ENCODE results near the gene SHISA7. TPM values are rescaled to one million over a fixed set of nuclear protein-coding genes. Genes with fewer than 3 reads are reported as not detected.

SHISA7 gene
- polyA plus RNA-seq, 1 of the 3 experiments (the other 2 are of a cell fraction), result 0.02 TPM

- POLR2A ChIA-PET, result no interaction called here
- H4K20me1 ChIP-seq (ENCODE audit: insufficient read depth), result peaks cover 15% of the 10 kb centered on the region
- no peak overlapping the region for H3K9ac ChIP-seq
- H3K4me1 ChIP-seq (ENCODE audit: control insufficient read depth in 1 of 2, insufficient read depth in 2 of 2, low read depth in 1 of 2, low read length in 1 of 2), result peaks cover 9 to 24% of the 10 kb centered on the region in 2 experiments; a peak in 2 of 4 replicates
- no peak for TF ChIP-seq RXRA (IDR thresholded peaks at IDR 0.05; ENCODE audit: borderline replicate concordance, low read depth)
- TF ChIP-seq CTCF (IDR thresholded peaks at IDR 0.05), result no peak
- TF ChIP-seq TCF12 (IDR thresholded peaks at IDR 0.05), result no peak
- TF ChIP-seq SMC3 (IDR thresholded peaks at IDR 0.05; ENCODE audit: low read depth, low read length), result no peak
- TF ChIP-seq CHD2 (IDR thresholded peaks at IDR 0.05; ENCODE audit: low read length, partially characterized antibody), result no peak
- no peak for TF ChIP-seq TEAD4 (IDR thresholded peaks at IDR 0.05; ENCODE audit: borderline replicate concordance, insufficient read depth)
- TF ChIP-seq ZBTB33 (IDR thresholded peaks at IDR 0.05; ENCODE audit: borderline replicate concordance, low read depth), result no peak
- TF ChIP-seq GATA2 (CRISPR knock-in tag; IDR thresholded peaks at IDR 0.05), result no peak
- TF ChIP-seq EP300 (IDR thresholded peaks at IDR 0.05; ENCODE audit: borderline replicate concordance in 1 of 2, low read depth in 1 of 2, low read length in 1 of 2), result no peak
- no peak for TF ChIP-seq MEF2A (IDR thresholded peaks at IDR 0.05; ENCODE audit: borderline replicate concordance, low read depth)
- no peak for TF ChIP-seq USF1 (IDR thresholded peaks at IDR 0.05; ENCODE audit: borderline replicate concordance, low read depth)
- TF ChIP-seq FOXM1 (IDR thresholded peaks at IDR 0.05; ENCODE audit: low read depth), result no peak
- no peak for TF ChIP-seq SIN3A (IDR thresholded peaks at IDR 0.05; ENCODE audit: borderline replicate concordance, low read depth, low read length)
- no peak for TF ChIP-seq REST (IDR thresholded peaks at IDR 0.05; ENCODE audit: low read depth, low read length)
- H3K9me3 ChIP-seq, result no peaks in the 10 kb centered on the region
- H3F3A ChIP-seq (replicated peaks; ENCODE audit: insufficient read depth), result peaks cover 25% of the 10 kb centered on the region
- no peak overlapping the region for H2AFZ ChIP-seq (ENCODE audit: low read depth)
- H3K27ac ChIP-seq (ENCODE audit: low read depth in 2 of 2, low read length in 1 of 2), result no peak overlapping the region
- peaks cover 11% of the 10 kb centered on the region for H3K27me3 ChIP-seq (ENCODE audit: insufficient read depth)
- no peaks in the 10 kb centered on the region for H3K36me3 ChIP-seq (replicated peaks in 1 of 2; ENCODE audit: control insufficient read depth in 1 of 2, insufficient read depth in 2 of 2, low read length in 1 of 2)
- no peaks in the 10 kb centered on the region for H3K9me2 ChIP-seq
- 83% methylated on average over 8 of the region's 11 CpGs for WGBS (ENCODE audit: low lambda C conversion rate)
- no peak overlapping the region for H3K4me2 ChIP-seq
- no peak overlapping the region for H3K4me3 ChIP-seq (ENCODE audit: low read depth in 2 of 2, low read length in 1 of 2)
- DNase-seq, result no peak
- CTCF ChIA-PET, result interaction anchor here (1.0 kb wide), 1 partner anchor 314 kb away, joined by 3 read pairs; no protein-coding TSS in a partner anchor
- H3K79me2 ChIP-seq (ENCODE audit: insufficient read depth), result peaks cover 12% of the 10 kb centered on the region; the same call in 1 of the 2 replicates
These were observed 12.6 kb upstream of the SHISA7 start for GRCh38 chr19:55455576-55456235.
